ENCODE data around the gene ATF5. TPM values are rescaled to one million over a fixed set of nuclear protein-coding genes. Genes with fewer than 3 reads are reported as not detected.

ATF5 gene
- total RNA-seq, 1 experiment from 2014 or later: 19.2 TPM

- Histone ChIP-seq H3K9me3 (ENCODE audit: insufficient read depth, low read depth) (no peaks in the 10 kb centered on the region), H3K4me1 (replicated peaks; ENCODE audit: insufficient read depth) (no peaks in the 10 kb centered on the region; the same call in 1 of the 2 replicates), H3K27me3 (ENCODE audit: insufficient read depth, low read depth) (no peaks in the 10 kb centered on the region), H3K27ac (no peak overlapping the region), H3K79me2 (ENCODE audit: low read depth) (no peaks in the 10 kb centered on the region), H2AFZ (no peak overlapping the region), H3K9me2 (ENCODE audit: insufficient read depth) (no peaks in the 10 kb centered on the region), H3K4me3 (no peak overlapping the region), H4K20me1 (ENCODE audit: insufficient read depth) (no peaks in the 10 kb centered on the region), H3F3A (ENCODE audit: insufficient read depth, low read depth) (peaks cover 31% of the 10 kb centered on the region; the same call in 1 of the 2 replicates), H3K36me3 (ENCODE audit: low read depth) (0 out of 2 replicates have a peak, but pooled peaks cover 5% of the 10 kb centered on the region), H3K4me2 (no peak overlapping the region)
- POLR2A ChIA-PET (ENCODE audit: unreplicated experiment): no interaction called here
- DNase-seq: no peak
- intact Hi-C loops (cut with micrococcal nuclease; ENCODE audit: unreplicated experiment): no loop called here
- CTCF ChIA-PET: no interaction called here
- BruUV-seq (replicated peaks): no TSS peak
- TF ChIP-seq CTCF (conservative IDR thresholded peaks at IDR 0.05) (no peak), EZH2 (IDR thresholded peaks at IDR 0.05; ENCODE audit: low read depth) (no peak)
These were observed 40.5 kb upstream of the ATF5 start for GRCh38 chr19:49888510-49888824.

- Histone ChIP-seq H3K9me2 (ENCODE audit: insufficient read depth) (no peaks in the 10 kb centered on the region), H4K20me1 (ENCODE audit: insufficient read depth) (no peaks in the 10 kb centered on the region), H2AFZ (no peak overlapping the region), H3K27ac (no peak overlapping the region), H3K4me2 (no peak overlapping the region), H3K36me3 (ENCODE audit: low read depth) (no peaks in the 10 kb centered on the region), H3K4me1 (replicated peaks; ENCODE audit: insufficient read depth) (no peaks in the 10 kb centered on the region; the same call in 1 of the 2 replicates), H3K9me3 (ENCODE audit: insufficient read depth, low read depth) (no peaks in the 10 kb centered on the region), H3F3A (ENCODE audit: insufficient read depth, low read depth) (peaks cover 31% of the 10 kb centered on the region; the same call in 1 of the 2 replicates), H3K27me3 (ENCODE audit: insufficient read depth, low read depth) (no peaks in the 10 kb centered on the region), H3K4me3 (no peak overlapping the region), H3K79me2 (ENCODE audit: low read depth) (no peaks in the 10 kb centered on the region)
- intact Hi-C loops (cut with micrococcal nuclease; ENCODE audit: unreplicated experiment): no loop called here
- peak in 1 of 2 experiments; percentile 28 for DNase-seq
- ChIA-PET POLR2A (ENCODE audit: unreplicated experiment) (no interaction called here), CTCF (no interaction called here)
- BruUV-seq (replicated peaks): no TSS peak
- TF ChIP-seq EZH2 (IDR thresholded peaks at IDR 0.05; ENCODE audit: low read depth) (no peak), CTCF (conservative IDR thresholded peaks at IDR 0.05) (no peak)
These were observed 39.8 kb upstream of the ATF5 start for GRCh38 chr19:49889038-49889686.

GRCh38 chr19:49889687-49890348 lies 39.2 kb upstream of the ATF5 start:
- H3K4me2 ChIP-seq: peak overlapping the region; percentile 93
- H3K27me3 ChIP-seq (ENCODE audit: insufficient read depth, low read depth): no peaks in the 10 kb centered on the region
- no peaks in the 10 kb centered on the region for H3K9me3 ChIP-seq (ENCODE audit: insufficient read depth, low read depth)
- peak overlapping the region; percentile 57 for H3K4me3 ChIP-seq
- H4K20me1 ChIP-seq (ENCODE audit: insufficient read depth): no peaks in the 10 kb centered on the region
- TF ChIP-seq EZH2 (IDR thresholded peaks at IDR 0.05; ENCODE audit: low read depth): no peak
- TF ChIP-seq CTCF (conservative IDR thresholded peaks at IDR 0.05): peak; percentile 77
- intact Hi-C loops (cut with micrococcal nuclease; ENCODE audit: unreplicated experiment): no loop called here
- no peaks in the 10 kb centered on the region for H3K36me3 ChIP-seq (ENCODE audit: low read depth)
- ChIA-PET POLR2A (ENCODE audit: unreplicated experiment) (interaction anchor here (0.6 kb wide), 1 partner anchor 20 kb away, joined by 16 read pairs; no protein-coding TSS in a partner anchor), CTCF (no interaction called here)
- no peak overlapping the region for H3K27ac ChIP-seq
- peak; percentile 34 to 74 for DNase-seq
- H3K9me2 ChIP-seq (ENCODE audit: insufficient read depth): no peaks in the 10 kb centered on the region
- H3F3A ChIP-seq (ENCODE audit: insufficient read depth, low read depth): peaks cover 29% of the 10 kb centered on the region; the same call in 1 of the 2 replicates
- H2AFZ ChIP-seq: peak overlapping the region; percentile 81
- no peaks in the 10 kb centered on the region; the same call in 1 of the 2 replicates for H3K4me1 ChIP-seq (replicated peaks; ENCODE audit: insufficient read depth)
- no TSS peak for BruUV-seq (replicated peaks)
- no peaks in the 10 kb centered on the region for H3K79me2 ChIP-seq (ENCODE audit: low read depth)
